GM18907 (cell line): ENCODE results near the gene TRMT10C.
"Not testable (repeated sequence)": the region's sequence is repeated elsewhere in the genome, so short reads cannot be mapped to it uniquely, and the experiment has no call there.

ENCODE experiments used
- ATAC-seq: cut with Tn5 transposase; IDR thresholded peaks from one replicate; pipeline ENCODE4 v1.9.1; 2021; ENCODE audit warnings: mild to moderate bottlenecking, moderate library complexity; ENCODE audit not compliant: unreplicated experiment

TRMT10C gene

GRCh38 chr3:101544161-101544850, 17.4 kb upstream of the TRMT10C start:
- no peak for ATAC-seq

DNA sequence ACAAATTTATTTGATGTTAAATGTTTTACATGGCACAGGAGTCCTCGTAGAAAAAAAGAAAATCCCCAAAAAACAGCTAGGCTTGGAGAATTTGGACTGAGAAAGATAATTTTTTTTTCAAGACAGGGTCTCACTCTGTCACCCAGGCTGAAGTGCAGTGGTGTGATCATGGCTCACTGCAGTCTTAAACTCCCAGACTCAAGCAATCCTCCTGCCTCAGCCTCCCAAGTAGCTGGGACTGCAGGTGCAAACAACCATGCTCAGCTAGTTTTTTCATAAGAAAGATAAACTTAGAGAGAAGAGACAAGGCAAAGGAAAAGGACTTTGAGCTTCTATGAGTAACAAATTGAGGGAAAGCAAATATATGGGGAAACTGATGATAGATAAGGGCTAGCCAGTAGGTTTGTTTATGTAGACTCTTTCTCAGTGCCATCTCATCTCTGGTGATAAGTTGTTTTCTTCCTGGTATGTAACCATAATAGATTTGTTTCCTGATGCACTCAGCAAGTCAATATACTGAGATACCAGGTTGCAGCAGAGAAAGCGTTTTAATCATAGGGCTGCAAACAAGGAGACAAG, 13.1 kb upstream of the TRMT10C start:
- no peak for ATAC-seq

DNA sequence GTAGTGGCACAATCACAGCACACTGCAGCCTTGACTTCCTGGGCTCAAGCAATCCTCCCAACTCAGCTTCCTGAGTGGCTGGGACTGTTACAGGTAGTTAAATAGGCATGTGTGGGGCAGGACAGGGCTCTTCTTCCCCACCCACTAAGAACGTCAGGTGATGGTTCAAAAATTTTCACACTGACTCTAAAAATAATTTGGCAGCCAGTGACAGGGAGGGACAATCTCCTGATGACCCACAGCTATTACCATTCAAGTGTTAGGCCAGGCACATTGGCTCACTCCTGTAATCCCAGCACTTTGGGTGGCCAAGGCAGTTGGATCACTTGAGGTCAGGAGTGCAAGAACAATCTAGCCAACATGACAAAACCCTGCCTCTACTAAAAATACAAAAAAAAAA, 12.2 kb upstream of the TRMT10C start:
- ATAC-seq, result no peak

DNA sequence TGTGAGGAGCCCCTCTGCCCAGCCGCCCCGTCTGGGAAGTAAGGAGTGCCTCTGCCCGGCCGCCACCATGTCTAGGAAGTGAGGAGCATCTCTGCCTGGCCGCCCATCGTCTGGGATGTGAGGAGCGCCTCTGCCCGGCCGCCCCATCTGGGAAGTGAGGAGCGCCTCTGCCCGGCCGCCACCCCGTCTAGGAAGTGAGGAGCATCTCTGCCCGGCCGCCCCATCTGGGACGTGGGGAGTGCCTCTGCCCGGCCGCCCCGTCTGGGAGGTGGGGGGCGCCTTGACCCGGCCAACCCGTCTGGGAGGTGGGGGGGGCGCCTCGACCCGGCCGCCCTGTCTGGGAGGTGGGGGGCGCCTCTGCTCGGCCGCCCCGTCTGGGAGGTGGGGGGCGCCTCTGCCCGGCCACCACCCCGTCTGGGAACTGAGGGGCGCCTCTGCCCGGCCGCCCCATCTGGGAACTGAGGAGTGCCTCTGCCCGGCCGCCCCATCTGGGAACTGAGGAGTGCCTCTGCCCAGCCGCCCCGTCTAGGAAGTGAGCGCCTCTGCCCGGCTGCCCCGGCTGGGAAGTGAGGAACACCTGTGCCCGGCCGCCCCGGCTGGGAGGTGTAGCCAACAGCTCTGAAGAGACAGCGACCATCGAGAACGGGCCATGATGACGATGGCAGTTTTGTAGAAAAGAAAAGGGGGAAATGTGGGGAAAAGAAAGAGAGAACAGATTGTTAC, 10.1 kb upstream of the TRMT10C start:
- not testable (repeated sequence) for ATAC-seq

- ATAC-seq, result not testable (repeated sequence)
These were observed 8.3 kb upstream of the TRMT10C start for GRCh38 chr3:101553381-101553780.

- ATAC-seq, result no peak
These were observed 5.6 kb upstream of the TRMT10C start for GRCh38 chr3:101556064-101556463.

- no peak for ATAC-seq
These were observed 6.1 kb downstream of the TRMT10C start for GRCh38 chr3:101567528-101568317.

DNA sequence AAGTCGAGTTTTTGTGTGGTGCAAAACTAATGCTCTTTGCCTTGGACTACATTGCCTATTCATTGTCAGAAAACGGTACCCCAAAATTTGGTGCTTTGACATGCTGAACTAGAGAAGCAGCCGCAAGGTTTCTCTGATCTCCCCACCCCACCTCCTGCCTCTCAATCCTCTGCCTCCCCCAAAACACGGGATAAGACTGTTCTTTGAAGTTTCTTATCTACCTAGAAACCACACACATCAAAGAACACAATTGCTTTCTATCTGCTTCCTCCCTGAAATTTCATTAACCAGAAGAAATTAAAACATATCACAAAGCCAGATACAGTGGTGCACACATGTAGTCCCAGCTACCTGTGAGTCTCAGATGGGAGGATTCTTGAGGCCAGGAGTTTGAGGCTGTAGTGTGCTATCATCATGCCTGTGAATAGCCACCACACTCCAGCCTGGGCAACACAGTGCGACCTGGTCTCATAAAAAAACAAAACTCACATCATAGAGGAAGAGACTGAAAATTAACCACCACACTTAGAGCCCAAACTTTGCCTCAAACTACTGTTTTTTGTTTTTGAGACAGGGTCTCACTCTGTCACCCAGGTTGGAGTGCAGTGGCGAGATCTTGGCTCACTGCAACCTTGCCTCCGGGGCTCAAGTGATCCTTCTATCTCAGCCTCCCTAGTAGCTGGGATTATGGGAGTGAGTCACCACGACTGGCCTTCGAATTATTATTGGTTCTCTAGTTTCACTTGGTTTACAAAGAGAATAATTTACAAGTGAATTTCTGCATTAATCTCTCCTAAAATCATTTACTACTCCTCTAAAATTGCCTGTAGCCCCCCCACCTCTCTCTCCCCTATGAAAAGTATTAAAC, 9.6 kb downstream of the TRMT10C start:
- ATAC-seq, result no peak

- ATAC-seq, result peak; percentile 90
These were observed 12.1 kb downstream of the TRMT10C start, which contains the start of gene PCNP for GRCh38 chr3:101573449-101574387. TSS of gene PCNP (plus strand) at chr3:101574180. CDS start at chr3:101574216, 36 bp downstream.

DNA sequence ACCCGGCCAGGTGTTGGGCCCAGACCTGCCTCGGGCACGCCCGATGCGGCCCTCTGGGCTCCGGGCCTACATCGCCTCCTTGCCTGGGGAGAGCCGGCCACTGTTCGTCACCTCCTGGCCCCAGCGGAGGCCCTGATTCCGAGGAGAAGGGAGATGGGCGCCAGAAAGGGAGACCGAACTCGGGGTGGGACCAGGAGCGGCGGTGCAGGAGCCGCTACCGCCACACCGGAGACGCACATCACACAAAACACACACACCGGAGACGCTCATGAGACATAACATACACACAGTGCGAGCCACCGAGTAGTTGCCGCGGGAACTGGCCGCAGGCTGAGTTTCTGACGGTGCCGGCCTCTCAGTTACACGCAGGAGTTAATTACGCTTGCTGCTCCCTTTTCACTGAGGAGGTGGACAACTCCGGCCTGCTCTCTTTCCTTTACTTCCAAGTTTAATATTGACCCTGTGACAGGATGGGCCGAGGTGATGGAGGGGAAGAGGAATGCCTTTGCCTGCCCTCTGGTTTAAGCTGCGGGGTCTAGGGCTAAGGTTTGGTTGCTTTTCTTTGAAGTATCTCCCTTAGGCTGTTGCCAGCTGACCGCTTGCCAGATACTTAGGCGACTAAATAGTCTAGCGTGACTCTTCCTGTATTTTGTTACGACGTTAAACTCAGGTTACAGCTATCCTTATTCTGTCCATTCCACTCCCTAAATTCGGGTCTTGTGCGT, 12.9 kb downstream of the TRMT10C start:
- ATAC-seq, result peak; percentile 57

DNA sequence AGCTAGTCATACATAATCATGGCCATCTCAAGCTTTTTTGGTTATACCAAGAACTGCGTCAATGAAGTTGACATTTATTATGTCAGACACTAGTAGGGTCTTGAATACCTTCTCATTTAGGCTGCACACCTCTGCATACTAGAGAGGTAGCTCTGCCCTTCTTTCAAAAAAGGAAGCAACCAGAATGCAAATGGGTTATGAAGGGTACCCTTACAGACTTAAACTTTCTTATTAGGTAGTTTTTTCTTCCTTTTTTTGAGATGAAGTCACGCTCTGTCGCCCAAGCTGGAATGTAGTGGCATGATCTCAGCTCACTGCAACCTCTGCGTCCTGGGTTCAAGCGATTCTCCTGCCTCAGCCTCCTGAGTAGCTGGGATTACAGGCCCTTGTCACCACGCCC, 15.6 kb downstream of the TRMT10C start:
- no peak for ATAC-seq

- ATAC-seq, result no peak
These were observed 26.9 kb downstream of the TRMT10C start for GRCh38 chr3:101588616-101589015.

DNA sequence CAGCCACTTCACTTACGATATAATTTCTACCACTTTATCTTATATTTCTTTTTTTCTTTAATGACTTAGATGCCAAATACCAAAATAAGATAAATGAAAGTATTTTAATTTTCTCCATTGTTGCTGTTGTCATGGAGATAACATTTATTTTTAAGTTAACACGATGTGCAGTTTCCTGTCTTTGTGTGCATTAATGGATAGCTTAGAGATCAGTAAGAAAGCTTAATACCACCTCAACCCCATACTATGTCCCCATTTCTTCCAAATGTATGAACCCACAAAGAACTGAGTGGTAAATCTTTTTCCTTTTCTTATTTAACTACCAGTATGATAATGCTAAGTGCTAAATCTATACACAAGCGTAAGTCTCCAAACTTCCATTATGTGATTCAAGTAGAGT, 29.4 kb downstream of the TRMT10C start:
- no peak for ATAC-seq

- ATAC-seq, result no peak
These were observed 41.1 kb downstream of the TRMT10C start for GRCh38 chr3:101602731-101603130.

DNA sequence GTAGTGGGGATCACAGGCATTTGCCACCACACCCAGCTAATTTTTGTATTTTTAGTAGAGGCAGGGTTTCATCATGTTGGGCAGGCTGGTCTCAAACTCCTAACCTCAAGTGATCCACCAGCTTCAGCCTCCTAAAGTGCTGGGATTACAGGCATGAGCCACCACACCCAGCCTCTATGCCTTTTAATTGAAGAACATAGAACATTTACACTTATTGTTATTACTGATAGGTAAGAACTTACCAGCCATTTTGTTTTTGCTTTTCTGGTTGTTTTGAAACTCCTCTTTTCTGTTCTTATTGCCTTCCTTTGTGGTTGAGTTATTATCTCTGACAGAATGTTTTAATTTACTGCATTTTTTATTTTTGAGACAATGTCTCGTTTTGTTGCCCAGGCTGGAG, 41.5 kb downstream of the TRMT10C start:
- ATAC-seq, result no peak

GRCh38 chr3:101605398-101605797, 43.7 kb downstream of the TRMT10C start:
- not testable (repeated sequence) for ATAC-seq

DNA sequence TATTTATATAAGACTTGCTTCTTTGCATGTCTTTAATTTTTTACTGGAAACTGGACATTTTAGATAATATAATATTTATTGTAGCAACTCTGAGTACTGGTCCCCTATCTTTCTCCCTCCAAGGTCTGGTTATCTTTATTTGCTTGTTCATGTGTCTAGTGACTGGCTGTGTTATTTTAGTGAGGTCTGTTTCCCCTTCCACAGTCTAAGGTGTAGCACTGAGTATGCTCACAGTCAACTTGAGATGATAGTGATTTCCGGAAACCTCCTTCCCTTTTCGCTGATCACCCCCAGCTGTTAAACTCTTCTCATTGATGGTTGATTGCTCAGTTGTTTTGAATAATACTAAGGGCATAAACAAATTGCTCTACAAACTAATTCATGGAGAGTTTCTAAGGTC, 49.4 kb downstream of the TRMT10C start:
- peak; percentile 66 for ATAC-seq

GRCh38 chr3:101613014-101613413, 51.3 kb downstream of the TRMT10C start:
- not testable (repeated sequence) for ATAC-seq

DNA sequence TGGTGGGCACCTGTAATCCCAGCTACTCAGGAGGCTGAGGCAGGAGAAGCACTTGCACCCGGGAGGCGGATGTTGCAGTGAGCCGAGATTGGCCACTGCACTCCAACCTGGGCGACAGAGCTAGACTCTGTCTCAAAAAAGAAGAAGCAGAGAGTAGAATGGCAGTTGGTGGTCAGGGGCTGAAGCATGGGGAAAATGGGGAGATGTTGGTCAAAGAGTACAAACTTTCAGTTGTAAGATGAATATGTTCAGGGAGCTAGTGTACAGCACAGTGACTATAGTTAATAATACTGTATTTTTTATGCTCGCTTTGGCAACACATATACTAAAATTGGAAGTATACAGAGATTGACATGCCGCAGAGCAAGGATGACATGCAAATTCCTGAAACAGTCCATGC, 53.9 kb downstream of the TRMT10C start:
- no peak for ATAC-seq
